Measurements from ENCODE around the gene ADAT3. TPM values are rescaled to one million over a fixed set of nuclear protein-coding genes. Genes with fewer than 3 reads are reported as not detected.

Gene ADAT3
- total RNA-seq, 2 donors from 2014 or later = 3.0 to 3.6 TPM

Other genes with a start within 250 kb of the ADAT3 start
- not detected for gene ONECUT3, start 151.9 kb upstream of the ADAT3 start, total RNA-seq
- gene ATP8B3, start 93.1 kb upstream of the ADAT3 start, total RNA-seq = 1 to 10 TPM; 1.1 to 2.0 TPM
- gene REXO1, start 56.9 kb upstream of the ADAT3 start, total RNA-seq = 10 to 100 TPM; 22.8 to 27.4 TPM
- gene KLF16, start 41.8 kb upstream of the ADAT3 start, total RNA-seq = 10 to 100 TPM in 1 of 2 donors, 1 to 10 TPM in 1; 9.4 to 16.2 TPM
- 10 to 100 TPM; 49.9 to 51.4 TPM for gene ABHD17A, start 19.9 kb upstream of the ADAT3 start, total RNA-seq
- gene SCAMP4, start within 50 bp of the ADAT3 start, total RNA-seq = 10 to 100 TPM; 35.6 to 36.6 TPM
- 10 to 100 TPM; 30.2 to 36.9 TPM for gene CSNK1G2, start 35.8 kb downstream of the ADAT3 start, total RNA-seq
- gene BTBD2, start 110.3 kb downstream of the ADAT3 start, total RNA-seq = 10 to 100 TPM; 44.6 to 52.1 TPM
- 100 to 1,000 TPM in 1 of 2 donors, 10 to 100 TPM in 1; 99.6 to 126 TPM for gene MKNK2, start 145.8 kb downstream of the ADAT3 start, total RNA-seq
- 10 to 100 TPM; 55.8 to 57.1 TPM for gene MOB3A, start 190.9 kb downstream of the ADAT3 start, total RNA-seq
- 1 to 10 TPM in 1 of 2 donors, under 1 TPM in 1; 0.90 to 2.4 TPM for gene IZUMO4, start 191.5 kb downstream of the ADAT3 start, total RNA-seq
- gene AP3D1, start 246.2 kb downstream of the ADAT3 start, total RNA-seq = 10 to 100 TPM; 73.9 to 93.3 TPM

Data from posterior vena cava (tissue), 2 donors.